HG03520 (cell line): ENCODE results near the gene PRAC2.

Source experiments
- ATAC-seq: cut with Tn5 transposase; IDR thresholded peaks from one replicate; pipeline ENCODE4 v1.9.1; 2021; ENCODE audit warnings: mild to moderate bottlenecking, moderate library complexity; ENCODE audit not compliant: unreplicated experiment

PRAC2 gene

GRCh38 chr17:48732688-48733629, 10.0 kb downstream of the PRAC2 start:
- ATAC-seq, result no peak

DNA sequence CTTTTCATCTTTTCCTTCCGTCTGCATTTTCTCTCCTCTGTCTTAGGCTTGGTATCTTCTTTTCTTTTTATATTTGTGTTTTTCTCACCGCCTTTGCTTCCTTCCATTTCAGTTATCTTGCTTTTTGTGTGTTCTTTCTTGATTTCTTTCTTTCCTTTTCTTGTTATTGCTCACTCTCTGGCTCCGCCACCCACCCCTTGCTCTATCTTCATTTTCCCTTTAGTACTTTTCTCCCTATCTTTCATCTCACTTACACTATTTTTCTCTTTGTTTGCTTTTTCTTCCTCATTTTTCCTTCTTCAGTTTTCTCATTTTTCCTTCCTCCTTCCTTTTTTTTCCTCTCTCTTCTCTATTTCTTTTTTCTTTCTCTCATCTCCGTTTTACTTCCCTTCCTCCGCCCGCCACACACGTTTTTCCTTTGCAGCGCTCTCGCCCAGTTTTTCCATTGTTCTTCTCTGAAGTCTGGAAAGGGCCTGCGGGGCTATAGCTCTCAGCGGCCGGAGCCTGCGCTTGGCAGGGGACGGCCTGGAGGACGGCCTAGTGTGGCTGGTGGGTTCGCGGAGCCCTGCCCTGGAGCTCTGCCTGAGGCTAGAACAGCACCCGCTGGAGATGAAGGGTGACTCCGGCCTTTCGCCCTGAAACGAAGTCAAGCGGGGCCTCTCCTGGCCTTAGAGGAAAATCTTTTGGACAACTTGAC, 10.8 kb downstream of the PRAC2 start:
- ATAC-seq, result no peak

DNA sequence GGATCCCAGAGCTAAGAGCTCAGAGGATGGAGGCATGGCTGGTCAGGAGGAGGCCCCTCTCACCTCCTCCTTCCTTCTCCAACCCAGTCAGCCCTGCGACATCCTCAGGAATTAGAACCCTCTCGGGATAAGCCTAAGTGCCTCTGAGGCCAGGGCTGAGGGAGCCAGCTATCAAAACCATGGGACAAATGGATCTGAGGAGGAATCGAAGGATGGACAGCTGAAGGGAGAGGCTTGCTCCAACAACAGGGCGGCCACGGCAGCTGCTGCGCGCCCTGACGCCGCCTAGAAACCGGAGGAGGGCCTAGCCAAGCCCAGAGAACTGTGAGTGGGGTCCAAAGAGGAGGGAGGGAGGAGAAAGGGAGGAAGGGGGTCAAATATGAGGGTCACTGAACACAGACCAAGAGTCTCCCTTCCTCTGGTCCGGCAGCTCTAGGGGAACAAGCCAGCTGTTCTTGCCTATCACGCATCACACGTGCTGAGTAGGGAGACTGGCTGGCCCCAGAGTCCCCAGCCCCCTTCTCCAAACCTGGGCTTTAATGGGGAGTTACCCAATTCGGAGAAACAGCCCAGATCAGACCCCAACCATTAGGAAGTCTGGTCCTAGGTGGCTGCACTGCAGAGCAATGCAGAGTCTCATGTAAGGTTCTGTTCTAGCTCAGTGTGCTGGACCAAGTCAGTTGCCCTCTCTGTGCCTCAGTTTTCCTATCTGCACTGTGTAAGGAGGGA, 11.5 kb downstream of the PRAC2 start:
- ATAC-seq, result no peak

DNA sequence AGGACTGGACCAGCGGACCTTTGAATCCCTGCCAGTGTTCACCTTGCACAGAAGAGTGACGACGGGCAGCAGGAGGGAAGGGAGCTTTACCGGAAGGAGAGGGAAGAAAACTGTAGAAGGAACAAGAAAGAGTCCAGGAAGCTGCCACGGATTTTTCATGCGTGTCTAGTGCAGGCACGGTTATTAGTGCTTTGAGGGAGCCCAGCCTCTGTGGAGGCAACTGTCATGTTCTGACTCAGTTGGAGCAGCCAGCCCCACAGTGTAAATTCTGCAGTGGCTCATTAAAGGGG, 12.0 kb downstream of the PRAC2 start:
- ATAC-seq, result no peak

- no peak for ATAC-seq
Measured at GRCh38 chr17:48737330-48738043, 14.5 kb downstream of the PRAC2 start.

GRCh38 chr17:48738424-48738802, 15.4 kb downstream of the PRAC2 start:
- ATAC-seq, result no peak

DNA sequence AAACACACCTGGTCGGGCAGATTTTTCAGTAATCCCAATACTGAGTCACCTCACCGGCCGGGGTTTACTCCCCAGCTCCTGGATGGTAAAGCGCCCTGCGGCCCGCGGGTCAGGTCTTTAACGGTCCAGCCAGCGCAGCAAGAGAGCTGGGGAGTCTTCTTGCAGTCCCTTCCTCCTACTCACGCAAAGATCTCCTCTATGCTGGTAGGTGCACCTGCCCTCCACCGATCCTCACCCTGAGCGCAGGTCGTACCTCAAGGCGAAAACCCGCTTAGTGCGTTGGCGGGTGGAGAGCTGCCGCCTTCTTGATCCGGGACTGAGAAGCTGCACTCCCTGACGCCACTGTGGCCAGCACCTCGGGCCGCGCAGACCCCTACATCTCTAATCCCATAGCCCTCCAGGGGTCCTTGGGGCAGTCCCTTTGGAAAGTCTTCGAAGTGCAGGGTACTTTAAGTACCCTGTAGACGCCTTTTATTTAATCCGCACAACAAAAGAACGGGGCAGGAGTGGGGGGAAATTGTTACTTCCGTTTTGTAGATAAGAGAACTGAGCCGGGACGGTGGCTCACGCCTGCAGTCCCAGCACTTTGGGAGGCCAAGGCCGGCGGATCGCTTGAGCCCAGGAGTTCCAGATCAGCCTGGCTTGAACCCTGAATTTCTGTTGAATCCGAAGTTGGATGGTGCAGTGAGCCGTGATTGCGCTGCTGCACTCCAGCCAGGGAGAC, 16.0 kb downstream of the PRAC2 start:
- ATAC-seq, result no peak

DNA sequence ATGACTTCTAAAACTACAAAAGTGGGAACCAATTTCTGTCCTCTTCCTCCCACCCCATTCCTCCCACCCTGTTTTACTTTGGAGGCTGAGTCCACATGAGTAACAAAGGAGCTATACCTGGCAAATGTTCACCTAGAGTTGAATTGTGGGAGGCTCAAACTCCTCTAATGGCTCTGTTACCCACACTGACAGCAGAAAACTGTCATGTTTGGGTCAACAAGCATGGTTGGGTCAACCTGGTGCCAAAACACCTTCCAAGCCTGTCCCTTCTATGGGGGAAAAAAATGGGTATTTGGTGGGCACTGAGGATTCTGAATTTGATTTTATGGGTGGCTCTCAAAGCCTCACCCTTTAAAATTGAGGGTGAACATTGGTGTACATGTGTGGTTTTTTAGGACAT, 17.6 kb downstream of the PRAC2 start:
- no peak for ATAC-seq

DNA sequence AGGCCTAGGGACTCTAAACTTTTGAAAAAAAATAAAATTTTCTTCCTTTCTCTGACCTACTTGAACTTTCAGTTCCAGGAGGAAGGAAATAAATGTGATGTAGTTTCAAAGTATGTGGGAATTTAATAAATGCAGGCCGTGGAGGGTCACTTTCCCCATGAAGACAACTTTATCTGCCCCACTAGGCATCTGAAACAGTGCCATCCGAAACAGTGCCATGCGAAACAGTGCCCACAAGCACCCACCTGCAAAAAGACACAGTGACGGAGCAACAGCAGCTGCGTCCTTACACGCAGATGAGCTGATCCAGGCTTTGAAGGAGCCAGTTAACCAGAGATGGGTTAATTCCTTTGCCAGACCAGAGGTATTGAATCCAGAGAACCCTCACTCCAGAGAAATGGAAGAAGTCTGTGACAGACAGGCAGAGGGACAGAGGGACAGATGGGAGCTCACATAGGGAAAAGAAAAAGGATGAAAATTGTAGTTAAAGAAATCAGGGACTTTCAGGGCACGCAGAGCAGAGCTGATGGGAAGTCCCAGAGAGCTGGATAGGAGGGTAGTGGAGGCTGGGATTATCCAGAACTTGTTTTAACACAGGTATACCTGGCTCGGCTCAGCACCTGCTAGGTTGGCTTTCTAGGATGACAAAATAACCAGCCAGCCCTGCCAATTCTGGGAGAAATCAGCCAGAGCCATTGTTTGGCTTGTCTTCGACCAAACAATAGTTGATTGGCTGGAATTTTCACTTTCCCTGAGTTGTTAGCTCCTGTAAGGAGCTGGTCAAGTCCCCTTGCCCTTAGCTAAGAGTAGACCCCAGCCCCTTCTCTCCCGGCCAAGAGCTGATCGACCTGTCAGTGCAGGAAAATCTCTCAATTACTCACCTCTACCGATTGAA, 22.6 kb downstream of the PRAC2 start:
- ATAC-seq, result no peak

DNA sequence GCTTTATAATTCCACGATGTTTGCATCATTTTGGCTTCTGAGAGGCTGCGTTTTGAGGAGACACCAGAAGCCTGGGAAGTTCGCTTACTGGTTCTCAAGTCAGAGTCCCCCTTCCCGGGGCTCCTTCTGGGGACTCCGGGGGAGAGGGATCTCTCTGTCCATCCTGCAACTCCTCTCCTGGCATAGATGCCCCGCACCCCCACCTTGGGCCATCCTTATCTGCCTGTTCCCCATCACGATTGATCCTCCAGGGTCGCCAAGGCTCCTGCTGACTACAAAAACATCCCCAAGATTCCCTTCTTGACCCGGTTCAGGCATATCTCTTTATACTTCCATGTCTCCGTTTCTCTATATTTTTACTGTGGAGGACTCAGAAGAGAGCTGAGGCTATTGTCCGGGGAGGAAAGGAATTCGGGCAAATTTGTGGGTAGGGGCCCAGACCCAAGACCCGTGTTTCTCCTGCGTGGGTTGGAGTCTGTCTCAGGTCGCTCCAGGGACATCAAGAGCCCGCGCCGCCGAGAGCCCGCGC, 24.0 kb downstream of the PRAC2 start:
- no peak for ATAC-seq

GRCh38 chr17:48747445-48748363, 24.7 kb downstream of the PRAC2 start:
- no peak for ATAC-seq

DNA sequence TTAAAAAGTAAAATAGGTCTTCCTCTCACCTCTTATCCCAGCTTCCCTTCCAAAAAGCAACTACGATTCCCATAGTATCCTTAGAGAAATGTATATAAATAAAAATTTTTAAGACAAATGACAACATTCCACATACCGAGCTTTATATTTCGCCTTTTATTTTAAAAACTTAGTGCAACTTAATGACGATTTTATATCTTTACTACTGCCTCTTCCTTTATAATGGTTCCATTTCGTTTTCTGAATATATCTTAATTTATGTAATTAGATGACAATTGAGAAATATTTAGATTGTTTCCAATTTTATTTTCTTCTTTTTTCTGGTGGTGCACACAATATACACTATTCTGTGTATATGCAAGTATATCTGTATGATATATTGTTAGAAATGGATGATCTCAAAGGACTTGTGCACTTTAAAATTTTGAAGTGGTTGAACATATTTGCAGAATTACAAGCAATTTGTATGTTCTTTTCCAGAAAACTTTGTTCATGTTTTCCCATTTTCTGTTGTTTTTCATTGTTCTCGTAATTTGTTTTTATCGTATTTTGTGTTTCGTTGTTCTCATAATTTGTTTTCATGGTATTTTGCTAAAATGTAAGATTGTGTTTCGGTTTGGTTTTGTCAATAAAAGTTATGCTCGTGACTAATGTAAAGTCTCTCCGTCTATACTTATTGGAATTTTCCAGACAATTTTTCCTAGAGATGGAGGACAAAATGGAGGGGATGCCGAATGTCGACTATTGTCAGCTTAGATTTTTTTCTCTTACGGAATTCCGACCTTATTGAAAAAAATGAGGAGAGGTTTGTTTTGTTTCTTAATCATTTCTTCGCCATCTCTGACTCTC, 26.0 kb downstream of the PRAC2 start:
- no peak for ATAC-seq

GRCh38 chr17:48749621-48750553, 26.9 kb downstream of the PRAC2 start:
- ATAC-seq, result no peak

DNA sequence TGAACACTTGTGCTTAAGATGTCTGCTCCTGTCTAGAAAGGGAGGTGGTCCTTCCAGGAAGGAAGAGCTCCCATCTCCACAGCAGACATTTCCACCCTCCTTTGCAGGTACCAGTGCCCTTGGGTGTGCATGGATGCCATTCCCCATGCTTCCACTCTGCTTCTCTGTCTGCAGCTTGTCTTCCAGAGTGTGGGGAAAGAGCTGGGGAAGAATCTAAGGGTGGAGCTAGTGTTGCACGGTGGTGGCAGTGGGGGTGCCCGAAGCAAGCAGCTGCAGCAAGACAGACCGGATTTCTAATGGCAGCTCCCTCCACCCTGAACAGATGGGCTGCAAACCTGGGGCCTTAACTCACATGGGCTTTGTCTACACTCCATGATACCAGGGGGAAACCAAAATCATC, 28.2 kb downstream of the PRAC2 start:
- ATAC-seq, result no peak

GRCh38 chr17:48751733-48752398, 28.9 kb downstream of the PRAC2 start:
- ATAC-seq, result no peak
